Midbrain (tissue), 1 donor: Measurements from ENCODE around the gene PSMA6.
A peak's percentile ranks its signal among the peaks of the same experiment; 100 is the strongest.
"Not testable (repeated sequence)": the region's sequence is repeated elsewhere in the genome, so short reads cannot be mapped to it uniquely, and the experiment has no call there.

Experiments
- DNase-seq: peaks from one replicate; lab custom pipeline; 2025; lab: John Stamatoyannopoulos, UW

Gene PSMA6

DNA sequence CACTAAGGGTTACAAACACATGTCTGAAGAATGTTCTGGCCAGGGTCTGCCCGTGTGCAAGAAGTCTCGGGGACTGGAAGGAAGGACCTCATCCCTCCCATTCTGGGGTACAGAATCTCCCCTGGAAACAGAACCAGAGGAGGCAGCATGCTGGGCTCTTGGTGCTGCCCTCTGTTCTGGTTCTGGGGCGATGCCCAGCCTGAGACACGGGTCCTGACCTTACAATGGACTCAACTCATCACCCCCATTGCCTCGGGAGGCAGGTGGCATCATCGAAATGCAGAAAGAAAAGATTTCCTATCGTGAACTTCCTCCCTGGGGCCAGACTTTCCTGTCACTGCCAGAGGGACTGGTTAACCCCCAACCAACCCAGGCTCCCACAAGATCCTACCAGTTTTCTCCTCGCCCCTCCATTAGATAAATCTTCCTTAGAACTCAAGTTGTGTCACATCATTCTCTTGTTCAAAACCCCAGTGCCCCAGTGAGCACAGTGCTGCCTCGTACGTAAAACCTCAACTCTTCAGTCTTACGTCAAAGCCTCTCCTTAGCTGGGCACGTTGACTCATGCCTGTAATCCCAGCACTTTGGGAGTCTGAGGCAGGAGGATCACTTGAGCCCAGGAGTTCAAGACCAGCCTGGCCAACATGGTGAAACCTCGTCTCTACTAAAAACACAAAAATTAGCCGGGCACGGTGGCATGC is 52.1 kb downstream of the PSMA6 start:
- no peak for DNase-seq

DNA sequence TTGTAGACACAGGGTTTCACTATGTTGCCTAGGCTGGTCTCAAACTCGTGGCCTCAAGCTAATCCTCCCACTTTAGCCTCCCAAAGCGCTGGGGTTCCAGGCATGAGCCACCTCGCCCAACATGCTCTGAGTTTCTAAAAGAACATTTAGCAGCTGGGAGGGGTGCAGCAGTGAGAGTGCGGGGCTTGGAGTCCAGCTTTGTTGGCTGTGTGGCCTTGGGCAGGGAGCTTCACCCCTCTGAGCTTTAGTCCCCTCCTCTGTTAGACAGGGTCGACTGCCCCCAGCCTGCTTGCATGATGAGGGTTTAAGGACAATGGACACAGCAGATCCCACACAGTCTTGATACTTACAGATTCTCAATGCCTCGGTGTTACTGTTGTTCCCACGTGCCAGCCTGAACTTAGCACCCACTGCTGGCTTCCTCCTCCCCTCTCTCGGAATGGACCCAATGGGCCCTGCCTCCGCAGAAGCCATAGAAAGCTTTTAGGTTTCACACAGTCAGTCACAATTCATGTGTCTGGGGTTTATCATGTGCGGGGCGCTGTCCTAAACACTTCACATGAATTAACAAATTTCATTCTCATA is 54.6 kb downstream of the PSMA6 start:
- no peak for DNase-seq

DNA sequence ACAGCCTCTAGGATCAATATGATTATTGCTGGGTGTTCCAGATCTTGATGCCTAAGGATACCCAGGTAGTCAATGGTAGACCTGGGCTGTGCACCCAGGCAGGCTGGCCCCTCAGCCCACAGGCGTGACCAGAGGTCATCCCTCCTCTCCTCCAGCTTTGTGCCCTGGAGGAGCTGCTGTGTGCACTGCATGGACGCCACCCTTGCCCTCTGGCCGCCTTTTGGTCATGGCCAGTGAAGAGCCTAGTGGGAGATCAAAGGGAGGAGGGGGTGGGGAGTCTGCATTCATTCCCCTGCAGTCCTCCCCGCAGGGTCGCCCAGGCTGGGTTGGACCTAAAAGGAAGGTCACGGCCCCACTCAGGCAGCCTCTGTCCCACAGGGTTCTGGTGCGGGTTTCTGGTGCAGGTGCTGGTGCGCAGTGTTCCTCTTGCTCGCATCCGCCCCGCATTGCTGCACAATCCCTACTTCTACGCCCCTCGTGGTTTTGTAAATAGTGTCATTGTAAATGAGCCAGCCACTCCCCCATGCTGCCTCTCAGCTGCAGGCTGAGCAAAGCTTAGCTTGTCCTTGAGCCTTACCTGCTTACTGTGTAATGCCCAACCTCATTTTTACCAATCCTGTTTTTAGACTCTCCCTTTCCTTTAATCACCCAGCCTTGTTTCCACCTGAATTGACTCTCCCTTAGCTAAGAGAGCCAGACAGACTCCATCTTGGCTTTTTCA is 55.3 kb downstream of the PSMA6 start:
- DNase-seq: no peak

DNA sequence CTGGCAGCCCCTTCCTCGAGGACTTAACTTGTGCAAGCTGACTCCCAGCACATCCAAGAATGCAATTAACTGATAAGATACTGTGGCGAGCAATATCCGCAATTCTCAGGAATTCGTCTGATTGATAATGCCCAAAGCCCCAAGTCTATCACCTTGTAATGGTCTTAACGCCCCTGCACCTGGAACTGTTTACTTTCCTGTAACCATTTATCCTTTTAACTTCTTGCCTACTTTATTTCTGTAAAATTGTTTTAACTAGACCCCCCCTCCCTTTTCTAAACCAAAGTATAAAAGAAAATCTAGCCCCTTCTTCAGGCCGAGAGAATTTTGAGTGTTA is 55.8 kb downstream of the PSMA6 start:
- not testable (repeated sequence) for DNase-seq

DNA sequence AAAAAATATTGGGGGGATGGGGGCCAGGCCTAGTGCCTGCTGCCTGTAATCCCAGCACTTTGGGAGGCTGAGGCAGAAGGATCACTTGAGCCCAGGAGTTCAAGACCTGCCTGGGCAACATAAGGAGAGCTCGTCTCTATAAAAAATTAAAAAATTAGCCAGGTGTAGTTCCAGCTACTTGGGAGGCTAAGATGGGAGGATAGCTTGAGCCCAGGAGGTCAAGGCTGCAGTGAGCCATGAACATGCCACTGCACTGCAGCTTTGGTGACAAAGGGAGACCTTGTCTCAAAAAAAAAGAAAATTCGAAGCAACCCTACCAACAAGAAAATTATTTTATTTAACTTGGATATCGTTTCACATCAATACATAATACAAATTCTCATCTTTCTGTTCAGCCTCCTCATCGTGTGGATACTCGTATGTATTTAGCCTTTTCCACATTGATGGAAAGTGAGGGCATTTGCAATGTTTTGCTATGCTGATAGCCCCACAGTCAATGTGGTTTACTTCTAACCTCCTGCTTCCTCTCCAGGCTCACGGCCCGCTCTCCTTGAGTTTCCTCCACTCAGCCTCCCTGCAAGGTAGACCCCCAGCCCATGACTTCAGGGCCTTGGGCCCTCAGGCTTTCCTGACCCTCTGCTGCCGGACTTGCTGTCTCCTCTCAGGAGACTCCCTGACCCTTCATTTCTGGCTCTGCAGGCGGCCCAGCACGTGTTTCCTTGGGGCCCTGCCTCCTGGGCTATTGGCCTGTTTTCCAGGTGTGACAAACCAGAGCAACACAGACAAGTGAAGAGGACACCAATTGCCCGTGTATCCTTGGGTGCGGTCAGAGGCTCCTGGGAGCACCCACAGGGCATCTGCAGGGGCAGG is 57.5 kb downstream of the PSMA6 start:
- DNase-seq: no peak

DNA sequence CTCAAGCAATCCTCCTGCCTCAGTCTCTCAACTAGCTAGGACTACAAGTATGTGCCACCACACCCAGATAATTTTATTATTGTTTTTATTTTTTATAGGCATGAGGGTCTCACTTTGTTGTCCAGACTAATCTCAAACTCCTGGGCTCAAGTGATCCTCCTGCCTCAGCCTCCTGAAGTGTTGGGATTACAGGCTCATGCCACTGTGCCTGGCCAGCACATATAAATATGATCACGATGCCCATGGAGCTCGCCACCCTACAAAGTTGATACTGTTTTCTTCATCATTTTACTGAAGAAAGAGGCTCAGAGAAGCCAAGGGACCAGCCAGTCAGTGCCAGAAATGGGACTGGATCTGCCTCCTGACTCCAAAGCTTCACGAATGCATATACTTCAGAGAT is 59.3 kb downstream of the PSMA6 start:
- no peak for DNase-seq

DNA sequence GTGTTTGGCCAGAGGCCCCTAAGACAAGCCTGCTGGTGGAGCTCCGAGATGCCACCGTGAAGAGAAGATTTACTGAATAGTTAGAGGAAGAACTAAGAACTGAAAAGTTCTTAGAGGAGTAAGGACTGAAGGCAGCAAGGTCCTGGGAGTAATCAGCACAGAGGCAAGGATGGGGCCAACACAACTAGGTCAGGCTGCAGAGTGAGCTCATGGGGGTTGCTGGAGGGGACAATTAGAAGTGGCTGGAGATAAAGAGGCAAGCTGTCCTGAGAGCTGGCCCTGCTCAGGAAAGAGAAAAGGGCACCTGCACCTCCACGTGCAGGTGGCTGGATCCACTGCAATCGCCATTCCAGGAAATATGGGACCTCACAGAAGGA is 59.7 kb downstream of the PSMA6 start:
- DNase-seq: no peak

DNA sequence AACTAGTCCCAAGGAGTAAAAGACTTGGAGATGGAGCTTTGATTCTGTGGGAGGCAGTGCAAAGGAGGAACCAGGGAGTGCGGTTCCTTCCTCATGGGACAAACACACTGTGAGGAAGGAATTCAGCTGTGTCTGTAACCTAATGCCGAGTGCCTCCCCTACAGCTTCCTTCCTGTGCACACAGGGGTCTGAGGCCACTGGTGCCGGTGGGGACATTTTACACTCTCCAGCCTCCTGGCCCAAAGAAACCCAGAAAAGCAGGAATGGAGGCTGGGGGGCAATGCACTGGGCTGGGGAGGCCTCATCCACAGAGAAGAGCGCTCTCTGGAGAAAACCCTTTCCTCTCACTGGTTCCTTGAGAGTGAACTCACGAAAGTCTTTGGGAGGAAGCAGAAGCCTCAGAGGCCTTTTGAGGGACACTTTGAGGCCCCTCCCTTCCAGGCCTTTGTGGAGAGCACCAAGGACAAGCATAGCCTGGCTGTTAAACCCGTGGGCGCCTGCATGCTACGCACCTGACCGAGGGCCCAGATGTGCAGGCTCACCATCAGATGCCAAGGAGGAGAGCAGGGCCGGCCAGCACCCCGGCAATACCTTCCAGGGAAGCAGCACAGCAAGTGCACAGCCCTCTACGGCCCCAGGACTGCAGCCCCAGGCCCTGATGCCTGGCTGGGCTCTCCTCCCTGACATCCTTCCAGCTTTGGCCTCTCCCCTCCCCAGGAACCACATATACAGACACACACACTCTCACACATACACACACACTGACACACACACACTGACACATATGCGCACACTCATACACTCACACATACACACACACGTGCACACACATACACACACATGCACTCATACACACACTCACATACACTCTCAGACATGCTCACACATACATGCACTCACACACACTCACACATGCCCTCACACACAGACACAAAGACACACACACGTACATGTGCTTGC is 60.4 kb downstream of the PSMA6 start:
- no peak for DNase-seq

DNA sequence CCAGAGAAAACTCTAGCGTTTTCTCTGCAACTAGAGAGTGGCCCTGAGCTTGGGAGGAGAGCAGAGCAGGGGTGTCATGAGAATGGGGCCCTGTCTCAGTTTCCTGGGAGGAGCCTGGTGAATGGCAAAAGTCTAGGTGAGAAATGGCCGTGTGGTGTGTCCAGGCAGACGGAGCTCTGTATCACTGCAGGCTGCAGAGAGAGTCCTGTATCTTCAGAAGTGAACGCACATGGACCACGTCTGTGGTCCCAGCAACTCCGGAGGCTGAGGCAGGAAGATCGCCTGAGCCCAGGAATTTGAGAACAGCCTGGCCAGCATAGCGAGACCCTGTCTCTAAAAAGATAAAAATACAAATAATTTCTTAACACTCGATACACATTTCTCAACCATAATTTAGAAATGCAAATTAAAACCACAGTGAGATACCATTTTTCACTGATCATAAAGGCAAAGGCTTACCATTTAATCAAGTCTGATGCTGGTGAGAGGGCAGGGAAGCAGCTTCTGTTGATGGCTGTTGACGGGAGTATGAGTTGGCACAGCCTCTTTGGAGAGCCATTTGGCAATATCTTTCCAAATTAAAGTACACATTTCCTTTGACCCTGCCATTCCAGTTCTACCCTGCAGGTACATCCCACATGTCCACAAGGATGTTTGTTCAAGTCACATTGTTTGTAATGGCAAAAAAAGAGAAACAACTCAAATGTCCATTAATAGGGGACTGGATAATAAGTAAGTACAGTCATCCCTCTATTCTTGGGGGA is 61.4 kb downstream of the PSMA6 start:
- no peak for DNase-seq

DNA sequence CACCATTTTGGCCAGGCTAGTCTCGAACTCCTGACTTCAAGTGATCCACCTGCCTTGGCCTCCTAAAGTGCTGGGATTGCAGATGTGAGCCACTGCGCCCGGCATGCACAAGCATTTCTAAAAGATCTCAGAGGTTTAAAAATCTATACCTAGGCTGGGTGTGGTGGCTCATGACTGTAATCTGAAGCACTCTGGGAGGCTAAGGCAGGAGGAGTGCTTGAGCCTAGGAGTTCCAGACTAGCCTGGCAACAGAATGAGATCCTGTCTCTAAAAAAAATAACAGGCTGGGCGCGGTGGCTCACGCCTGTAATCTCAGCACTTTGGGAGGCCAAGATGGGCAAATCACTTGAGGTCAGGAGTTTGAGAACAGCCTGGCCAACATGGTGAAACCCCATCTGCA is 63.1 kb downstream of the PSMA6 start:
- not testable (repeated sequence) for DNase-seq

DNA sequence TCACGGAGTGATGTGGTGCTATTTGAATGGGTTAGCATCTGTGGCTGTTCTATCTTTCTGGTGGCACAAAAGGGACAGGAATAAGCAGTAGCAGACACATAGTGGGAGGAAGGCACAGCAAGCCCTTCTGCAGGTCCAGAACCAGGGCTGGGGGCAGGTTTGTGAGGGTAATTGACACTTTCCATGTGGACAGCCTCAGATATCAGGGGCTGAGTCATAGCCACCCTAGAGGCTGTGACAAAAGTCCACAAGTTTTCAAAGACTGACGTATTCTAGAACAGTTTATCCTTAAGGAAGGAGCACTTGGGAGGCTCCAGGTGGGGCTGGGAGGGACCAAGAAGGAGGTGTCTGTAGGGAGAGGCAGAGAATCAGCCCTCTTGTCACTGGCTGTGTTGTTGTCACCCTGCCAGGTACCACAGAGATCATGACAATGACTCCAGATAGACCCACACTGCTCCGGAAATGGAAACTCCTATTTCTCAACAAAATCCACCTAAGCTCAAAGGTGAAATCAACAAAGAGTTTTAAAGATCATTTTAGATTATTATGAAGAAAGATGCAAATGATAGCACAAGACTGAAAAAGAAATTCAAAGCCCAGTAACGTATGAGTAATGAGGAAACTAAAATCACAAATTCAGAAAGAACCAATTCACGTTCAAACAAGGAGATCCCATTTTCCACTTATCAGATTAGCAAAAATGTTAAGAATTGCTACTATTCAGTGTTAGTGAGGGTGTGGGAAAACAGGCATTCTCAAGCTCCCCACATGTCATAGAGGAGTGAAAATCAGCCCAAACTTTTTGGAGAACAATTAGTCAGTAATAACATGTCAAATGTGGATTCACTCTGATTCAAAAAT is 64.0 kb downstream of the PSMA6 start:
- DNase-seq: no peak

DNA sequence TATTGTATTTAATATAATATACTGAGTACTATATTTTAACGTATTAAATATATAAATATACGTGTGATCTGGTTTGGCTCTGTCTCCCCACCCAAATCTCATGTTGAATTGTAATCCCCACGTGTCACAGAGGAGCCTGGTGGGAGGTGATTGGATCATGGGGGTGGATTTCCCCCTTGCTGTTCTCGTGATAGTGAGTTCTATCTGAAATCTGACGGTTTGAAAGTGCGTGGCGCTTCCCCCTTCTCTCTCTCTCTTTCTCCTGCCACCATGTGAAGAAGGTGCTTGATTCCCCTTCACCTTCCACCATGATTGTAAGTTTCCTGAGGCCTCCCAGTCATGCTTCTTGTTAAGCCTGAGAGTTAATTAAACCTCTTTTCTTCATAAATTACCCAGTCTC is 67.5 kb downstream of the PSMA6 start:
- not testable (repeated sequence) for DNase-seq

DNA sequence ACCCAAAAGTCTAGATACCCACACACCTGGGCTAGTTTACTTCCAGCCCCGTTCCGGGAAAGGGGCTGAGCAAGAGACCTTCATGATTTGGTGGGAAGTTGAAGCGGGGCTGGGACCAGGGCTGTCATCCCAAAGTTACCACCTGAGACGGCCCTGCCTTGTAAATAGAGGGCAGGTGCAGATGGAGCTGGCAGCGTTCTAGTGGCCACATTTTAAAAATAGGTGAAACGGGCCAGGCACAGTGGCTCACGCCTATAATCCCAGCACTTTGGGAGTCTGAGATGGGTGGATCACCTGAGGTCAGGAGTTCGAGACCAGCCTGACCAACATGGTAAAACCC is 68.9 kb downstream of the PSMA6 start:
- no peak for DNase-seq

DNA sequence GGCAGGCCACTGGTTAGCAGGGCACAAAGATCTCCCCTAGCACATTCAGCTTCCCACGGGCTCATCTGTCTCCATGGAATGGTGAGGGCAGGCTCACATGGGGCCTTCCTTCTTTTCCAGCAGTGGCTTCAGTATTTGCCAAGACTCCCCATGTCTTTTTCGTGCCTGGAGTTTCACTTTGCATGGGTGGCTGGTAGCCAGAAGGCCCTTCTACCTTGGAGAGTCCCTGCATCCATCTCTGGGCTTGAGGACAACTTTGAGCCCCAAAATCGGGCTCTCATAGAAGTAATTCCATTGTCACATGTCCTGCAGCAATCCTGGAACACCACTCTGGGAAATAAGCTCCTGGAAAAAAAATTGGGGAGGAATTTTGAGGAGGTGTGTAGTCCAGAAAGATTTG is 70.3 kb downstream of the PSMA6 start:
- no peak for DNase-seq

DNA sequence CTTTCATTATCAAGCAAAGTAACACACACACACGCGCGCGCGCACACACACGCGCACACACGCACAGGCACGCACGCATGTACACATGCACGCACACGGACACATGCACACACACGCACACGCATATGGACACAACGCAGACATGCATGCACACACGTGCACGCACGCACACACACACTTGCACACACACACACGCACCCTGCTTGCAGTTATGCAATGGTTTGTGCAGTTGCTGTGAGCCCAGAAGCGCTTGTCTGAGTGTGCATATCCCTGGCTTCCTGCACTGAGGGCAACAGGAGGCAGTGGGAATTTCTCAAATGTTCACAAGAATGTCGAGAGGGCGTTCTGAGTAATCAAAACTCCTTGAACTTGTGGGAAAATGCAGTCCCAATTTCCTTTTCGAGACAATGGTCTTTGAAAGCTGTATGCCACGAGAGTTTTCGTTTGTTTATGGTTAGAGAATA is 70.8 kb downstream of the PSMA6 start:
- no peak for DNase-seq

DNA sequence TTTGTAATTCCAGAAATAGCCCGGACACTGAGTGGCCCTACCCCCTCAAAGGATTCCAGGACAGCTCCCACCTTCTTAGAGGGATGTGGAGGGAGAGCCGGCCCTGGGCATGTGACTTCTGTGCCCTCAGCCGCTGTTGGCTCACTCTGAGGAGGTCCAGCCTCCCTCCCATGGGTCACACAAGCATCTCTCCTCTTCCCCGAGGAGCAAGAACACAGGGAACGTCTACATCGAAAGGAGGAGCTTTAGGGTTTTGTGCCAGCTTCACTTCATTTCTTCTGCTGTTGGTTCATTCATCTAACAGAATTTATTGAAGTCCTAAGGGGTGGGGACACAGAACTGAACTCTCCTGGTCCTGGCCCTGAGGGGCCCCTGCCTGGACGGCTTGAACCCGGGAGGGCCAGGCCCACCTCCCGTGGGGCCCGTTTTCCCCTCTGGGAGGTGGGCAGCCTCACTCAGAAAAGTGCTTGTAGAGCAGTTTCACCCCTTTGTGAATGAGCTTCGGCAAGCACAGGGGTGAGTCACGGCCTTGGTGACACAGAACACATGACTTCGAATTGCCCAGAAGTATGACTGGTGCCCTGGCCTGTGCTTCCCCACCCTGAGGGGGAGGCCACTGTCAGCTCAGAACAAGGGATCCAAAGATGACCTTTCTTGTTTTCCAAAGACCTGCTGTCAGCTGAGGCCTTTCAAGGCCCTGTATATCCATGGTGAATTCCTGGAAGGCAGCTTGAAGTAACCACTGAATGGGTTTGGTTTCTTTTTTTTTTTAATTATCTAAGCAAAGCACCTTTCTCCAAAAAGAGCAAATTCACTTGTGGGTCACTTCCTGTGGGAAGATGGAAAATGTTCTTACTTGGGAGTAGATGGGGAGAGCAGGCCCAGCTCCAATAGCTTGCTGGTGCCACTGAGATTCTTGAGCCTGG is 73.2 kb downstream of the PSMA6 start:
- no peak for DNase-seq

DNA sequence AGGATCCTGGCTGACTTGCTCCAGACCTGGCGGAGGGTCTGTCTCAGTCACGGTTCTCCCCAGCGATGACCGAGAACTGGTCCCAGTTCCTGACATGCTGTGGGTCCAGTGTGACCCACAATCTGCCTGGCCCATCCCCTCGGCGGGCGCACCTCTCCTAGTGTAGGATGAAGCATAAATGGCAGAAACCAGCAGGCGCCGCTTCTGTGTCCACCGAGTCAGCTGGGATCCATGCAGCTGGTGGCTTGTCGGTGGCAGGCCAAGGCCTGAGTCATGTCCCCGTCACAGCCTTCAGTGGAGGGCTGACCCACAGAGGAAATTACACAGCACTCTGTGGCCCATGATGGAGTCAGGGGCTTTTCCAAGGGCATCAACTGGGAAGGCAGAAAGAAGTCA is 73.9 kb downstream of the PSMA6 start:
- DNase-seq: peak; percentile 30

DNA sequence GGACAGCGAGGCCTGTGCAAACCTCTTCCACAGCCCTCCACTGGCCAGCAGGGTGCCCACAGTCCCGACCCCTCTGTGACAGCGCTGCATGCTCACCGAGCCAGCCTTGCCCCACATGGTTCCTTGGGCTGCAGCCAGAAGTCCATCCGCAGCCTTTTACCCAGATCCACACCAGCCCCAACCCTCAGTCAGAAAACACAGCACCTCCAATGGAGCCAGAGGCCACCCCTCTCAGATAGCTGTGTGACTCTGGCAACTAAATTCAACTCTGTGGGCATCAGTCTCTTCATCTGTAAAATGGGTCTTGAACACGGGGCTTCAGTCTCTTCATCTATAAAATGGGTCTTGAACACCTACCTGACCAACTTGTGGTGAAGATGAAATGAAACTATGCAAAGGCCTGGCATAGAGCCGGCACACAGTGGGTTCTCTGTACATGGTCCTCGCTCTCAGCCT is 74.4 kb downstream of the PSMA6 start:
- no peak for DNase-seq

DNA sequence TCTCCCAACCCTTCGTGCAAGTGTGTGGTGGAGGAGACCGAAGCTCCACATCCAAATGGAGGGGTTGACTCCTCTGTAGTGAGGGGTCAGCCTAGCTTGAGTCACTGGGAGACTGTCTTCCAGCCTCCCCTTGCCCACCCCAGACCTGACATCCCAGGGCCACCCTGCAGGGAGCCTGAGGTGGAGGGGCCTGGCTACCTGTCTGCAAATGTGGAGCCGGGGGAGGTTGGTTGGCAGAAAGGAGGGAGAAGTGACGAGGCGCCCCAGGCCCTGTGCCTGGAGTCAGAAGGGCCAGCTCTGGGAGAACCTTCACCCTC is 74.8 kb downstream of the PSMA6 start:
- no peak for DNase-seq
